AG08395 (cell line): ENCODE data around the gene CFAP92.

Experiments used
- DNase-seq: peaks from one replicate; pipeline ENCODE4 v3.0.0; 2012; ENCODE audit warnings: mixed read lengths, low spot score

Gene CFAP92

GRCh38 chr3:129004639-129005295 lies 10.9 kb upstream of the CFAP92 start:
- no peak for DNase-seq

DNA sequence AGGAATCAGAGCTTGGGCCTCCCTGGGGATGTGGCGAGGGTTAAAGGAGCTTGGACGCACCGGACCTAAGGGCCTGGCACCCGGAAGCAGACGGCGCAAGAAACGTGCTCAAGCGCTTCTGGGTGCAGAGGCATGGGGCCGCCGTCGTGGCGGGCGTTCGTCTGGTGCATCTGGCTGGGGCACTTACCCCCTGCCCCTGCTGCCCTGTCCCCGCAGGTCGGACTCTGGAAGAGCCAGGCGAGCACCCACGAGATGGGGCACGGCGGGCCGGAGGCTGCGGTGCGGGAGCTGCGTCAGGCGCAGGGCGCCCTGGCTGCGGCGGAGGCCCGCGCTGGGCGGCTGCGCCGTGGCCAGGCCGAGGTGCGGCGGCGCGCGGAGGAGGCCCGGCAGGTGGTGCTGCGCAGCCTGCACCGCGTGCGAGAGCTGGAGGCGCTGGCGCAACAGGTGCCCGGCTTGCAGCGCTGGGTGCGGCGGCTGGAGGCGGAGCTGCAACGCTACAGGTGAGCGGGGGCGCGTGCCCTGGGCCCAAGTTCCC lies 9.8 kb upstream of the CFAP92 start:
- DNase-seq: no peak

- DNase-seq: no peak
Observed at GRCh38 chr3:129002573-129003569, 9.0 kb upstream of the CFAP92 start.

DNA sequence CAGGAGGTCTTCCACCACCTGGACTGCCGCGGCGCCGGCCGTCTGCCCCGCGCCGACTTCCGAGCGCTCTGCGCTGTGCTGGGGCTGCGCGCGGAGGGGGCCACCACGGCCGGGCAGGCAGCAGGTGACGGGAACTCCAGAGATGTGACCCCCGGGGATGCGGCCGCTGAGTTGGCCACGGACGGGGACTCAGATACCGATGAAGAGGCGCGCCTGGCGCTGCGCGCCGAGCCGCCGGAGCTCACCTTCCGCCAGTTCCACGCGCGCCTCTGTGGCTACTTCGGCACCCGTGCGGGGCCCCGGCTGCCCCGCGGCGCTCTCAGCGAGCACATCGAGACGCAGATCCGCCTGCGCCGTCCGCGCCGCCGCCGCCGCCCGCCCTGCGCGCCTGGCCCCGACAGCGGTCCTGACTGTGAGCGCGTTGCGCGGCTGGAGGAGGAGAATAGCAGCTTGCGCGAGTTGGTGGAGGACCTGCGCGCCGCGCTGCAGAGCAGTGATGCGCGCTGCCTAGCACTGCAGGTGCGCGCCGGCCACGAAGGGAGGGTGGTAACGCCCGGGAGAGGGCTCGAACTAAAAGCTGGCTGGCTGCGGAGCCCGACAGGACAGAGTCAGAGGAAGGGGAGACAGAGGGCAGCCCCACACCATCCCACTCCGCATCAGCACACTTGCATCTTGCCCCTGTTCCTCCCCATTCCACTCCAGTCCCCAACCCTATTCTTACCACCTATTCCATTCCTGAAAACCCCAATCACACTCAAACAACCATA lies 8.1 kb upstream of the CFAP92 start:
- no peak for DNase-seq

DNA sequence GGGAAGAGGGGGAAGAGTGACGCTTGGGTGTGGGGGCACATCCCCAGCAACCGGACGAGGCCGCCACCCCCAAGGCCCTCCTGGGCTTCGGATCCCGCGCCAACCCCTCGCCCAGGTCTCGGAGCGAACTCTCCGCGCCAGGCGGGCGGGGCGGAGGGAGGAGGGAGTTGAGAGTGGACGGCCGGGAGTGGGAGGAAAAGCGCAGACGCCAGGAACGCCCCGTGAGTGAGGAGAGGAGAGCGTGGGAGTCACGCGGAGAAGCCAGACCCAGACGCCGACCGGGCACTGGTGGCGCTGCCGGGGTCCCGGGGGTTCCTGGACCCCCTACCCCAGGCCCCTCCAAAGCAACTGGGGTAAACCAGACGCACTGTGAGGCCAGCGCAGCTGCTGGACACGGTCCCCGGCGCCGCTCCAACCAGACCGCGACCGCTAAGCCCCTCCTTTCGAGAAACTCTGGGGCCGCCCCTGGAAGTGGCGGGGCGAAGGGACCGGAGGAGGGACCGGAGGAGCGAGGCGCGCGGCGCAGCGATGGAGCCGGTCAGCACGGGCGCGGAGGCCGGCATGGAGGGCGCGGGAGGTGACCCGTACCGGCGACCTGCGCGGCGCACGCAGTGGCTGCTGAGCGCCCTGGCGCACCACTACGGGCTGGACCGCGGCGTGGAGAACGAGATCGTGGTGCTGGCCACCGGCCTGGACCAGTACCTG lies 7.4 kb upstream of the CFAP92 start, which contains the start of gene EFCC1:
Gene EFCC1 (plus strand): TSS at position 204 of the 705 bp plus-strand sequence. CDS start 325 bp downstream, at position 529.
- no peak for DNase-seq

DNA sequence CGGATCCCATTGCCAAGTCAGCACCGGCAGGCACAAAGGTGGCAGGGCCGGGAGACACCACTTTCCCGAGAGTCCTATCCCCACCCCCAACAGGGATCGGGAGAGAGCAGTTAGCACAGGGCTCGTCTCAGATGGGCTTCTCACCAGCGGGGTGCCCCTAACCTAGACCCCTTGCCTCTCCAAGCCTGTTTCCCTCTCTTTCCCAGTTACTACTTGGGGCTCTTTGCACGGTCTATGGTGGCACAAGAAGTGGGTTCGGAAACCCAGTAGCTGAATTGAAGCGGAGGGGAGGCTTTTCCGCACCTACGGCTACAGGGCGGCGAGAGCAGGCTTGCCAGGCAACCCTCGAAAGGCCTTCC lies 6.8 kb upstream of the CFAP92 start:
- no peak for DNase-seq

- DNase-seq: no peak
Observed at GRCh38 chr3:128999102-128999501, 5.2 kb upstream of the CFAP92 start.

GRCh38 chr3:128998561-128998960 lies 4.7 kb upstream of the CFAP92 start:
- DNase-seq: no peak

- DNase-seq: no peak
Observed at GRCh38 chr3:128997486-128998133, 3.7 kb upstream of the CFAP92 start.

- DNase-seq: no peak
Observed at GRCh38 chr3:128996726-128997125, 2.9 kb upstream of the CFAP92 start.

DNA sequence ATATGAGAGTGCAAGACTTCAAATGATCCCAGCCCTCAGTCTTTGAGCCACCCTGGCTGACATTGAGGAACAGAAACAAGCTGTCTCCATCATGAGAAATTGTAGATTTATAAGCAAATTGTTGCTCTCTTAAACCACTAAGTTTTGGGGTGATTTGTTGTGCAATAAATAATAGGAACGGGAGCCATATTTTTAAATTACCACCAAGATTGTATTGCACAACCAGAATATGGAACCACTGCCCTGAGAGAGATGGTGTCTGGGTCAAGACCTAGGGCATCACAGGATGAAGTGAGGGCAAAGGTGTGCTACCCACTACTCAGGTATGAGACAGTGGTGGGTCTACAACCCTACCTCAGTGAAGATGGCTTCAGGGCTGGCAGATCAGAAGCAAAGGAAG lies 2.3 kb upstream of the CFAP92 start:
- no peak for DNase-seq

GRCh38 chr3:128995737-128996136 lies 1.9 kb upstream of the CFAP92 start:
- DNase-seq: no peak

- DNase-seq: no peak
Observed at GRCh38 chr3:128994581-128995546, 988 bp upstream of the CFAP92 start.

DNA sequence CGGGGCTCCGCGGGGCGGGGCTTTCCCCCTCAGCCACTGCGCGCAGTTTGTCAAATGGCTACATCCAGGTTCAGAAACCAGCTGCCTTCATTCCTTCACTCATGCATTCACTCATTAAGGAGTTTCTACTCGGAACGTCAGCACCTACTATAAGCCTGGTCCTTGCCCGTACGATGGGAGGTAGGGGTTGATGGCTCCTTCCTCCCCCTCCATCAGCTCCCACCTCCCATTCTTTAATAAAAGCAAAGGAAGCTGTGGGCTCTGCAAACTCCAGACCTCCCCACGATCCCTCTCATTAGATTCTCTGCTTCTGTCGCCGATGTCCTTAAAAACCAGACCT lies 267 bp upstream of the CFAP92 start:
- DNase-seq: no peak

- DNase-seq: no peak
Observed at GRCh38 chr3:128992926-128993460, 883 bp downstream of the CFAP92 start.

- no peak for DNase-seq
Observed at GRCh38 chr3:128991355-128991895, 2.5 kb downstream of the CFAP92 start.

- no peak for DNase-seq
Observed at GRCh38 chr3:128988286-128988685, 5.6 kb downstream of the CFAP92 start.

- DNase-seq: no peak
Observed at GRCh38 chr3:128987302-128988100, 6.4 kb downstream of the CFAP92 start.

GRCh38 chr3:128984596-128984995 lies 9.3 kb downstream of the CFAP92 start:
- DNase-seq: no peak
